ENCODE results near the gene HCFC1R1. TPM values are rescaled to one million over a fixed set of nuclear protein-coding genes. Genes with fewer than 3 reads are reported as not detected.

Gene HCFC1R1
- total RNA-seq, 1 experiment from 2014 or later: 76.0 TPM

DNA sequence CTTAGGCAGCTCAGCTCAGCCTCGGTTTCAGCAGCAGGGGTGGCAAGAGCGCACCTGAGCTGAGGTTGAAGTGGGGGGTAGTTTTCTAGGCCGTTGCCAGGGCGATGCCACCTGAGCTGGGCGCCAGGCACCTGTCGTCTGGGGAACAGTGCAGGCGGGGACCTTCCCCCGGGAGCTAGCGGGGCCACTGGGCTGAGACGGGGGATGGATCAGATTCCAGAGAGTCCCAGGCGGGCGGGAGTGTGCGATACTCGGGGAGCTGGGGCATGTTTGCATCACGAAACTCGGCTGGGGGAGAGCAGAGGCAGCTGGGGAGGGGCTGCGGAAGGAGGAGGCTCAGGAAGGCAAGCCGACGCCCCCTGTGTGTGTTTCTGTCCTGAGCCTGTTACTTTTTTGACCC lies 11.5 kb downstream of the HCFC1R1 start:
- 0 out of 2 replicates have a peak, but pooled peaks have one; percentile 0 for ATAC-seq
- Mint-ChIP-seq H3K36me3 (peaks cover 21% of the 10 kb centered on the region), H3K27me3 (ENCODE audit: low read depth) (peaks cover 3% of the 10 kb centered on the region; the same call in 1 of the 2 replicates), H3K4me3 (peak overlapping the region; percentile 70), H3K9me3 (no peaks in the 10 kb centered on the region), H3K4me1 (peaks cover 78% of the 10 kb centered on the region), H3K27ac (peak overlapping the region; percentile 69)
- ChIA-PET POLR2A (interaction anchor here (0.7 to 13.9 kb wide), 7 partner anchors 8 to 86 kb away, joined by 3 to 502 read pairs (median 6); partner anchors contain the start of genes CLDN6, HCFC1R1, PKMYT1 and THOC6), CTCF (interaction anchor here (0.6 to 13.4 kb wide), 9 partner anchors 8 to 162 kb away, joined by 3 to 360 read pairs (median 7); partner anchors contain the start of genes CLDN6, HCFC1R1, PAQR4 and THOC6)
- peak; percentile 76 for DNase-seq (ENCODE audit: low spot score)
- TF ChIP-seq CBFB (CRISPR knock-in tag; IDR thresholded peaks at IDR 0.05; ENCODE audit: low read depth): no peak
- no peak for TF ChIP-seq ZNF416 (CRISPR knock-in tag; IDR thresholded peaks at IDR 0.05)
- TF ChIP-seq ZNF138 (CRISPR knock-in tag; conservative IDR thresholded peaks at IDR 0.05): 0 out of 2 replicates have a peak, but pooled peaks have one; percentile 45
- no peak for TF ChIP-seq EMX1 (CRISPR knock-in tag; IDR thresholded peaks at IDR 0.05)
- TF ChIP-seq, protein P1, sequence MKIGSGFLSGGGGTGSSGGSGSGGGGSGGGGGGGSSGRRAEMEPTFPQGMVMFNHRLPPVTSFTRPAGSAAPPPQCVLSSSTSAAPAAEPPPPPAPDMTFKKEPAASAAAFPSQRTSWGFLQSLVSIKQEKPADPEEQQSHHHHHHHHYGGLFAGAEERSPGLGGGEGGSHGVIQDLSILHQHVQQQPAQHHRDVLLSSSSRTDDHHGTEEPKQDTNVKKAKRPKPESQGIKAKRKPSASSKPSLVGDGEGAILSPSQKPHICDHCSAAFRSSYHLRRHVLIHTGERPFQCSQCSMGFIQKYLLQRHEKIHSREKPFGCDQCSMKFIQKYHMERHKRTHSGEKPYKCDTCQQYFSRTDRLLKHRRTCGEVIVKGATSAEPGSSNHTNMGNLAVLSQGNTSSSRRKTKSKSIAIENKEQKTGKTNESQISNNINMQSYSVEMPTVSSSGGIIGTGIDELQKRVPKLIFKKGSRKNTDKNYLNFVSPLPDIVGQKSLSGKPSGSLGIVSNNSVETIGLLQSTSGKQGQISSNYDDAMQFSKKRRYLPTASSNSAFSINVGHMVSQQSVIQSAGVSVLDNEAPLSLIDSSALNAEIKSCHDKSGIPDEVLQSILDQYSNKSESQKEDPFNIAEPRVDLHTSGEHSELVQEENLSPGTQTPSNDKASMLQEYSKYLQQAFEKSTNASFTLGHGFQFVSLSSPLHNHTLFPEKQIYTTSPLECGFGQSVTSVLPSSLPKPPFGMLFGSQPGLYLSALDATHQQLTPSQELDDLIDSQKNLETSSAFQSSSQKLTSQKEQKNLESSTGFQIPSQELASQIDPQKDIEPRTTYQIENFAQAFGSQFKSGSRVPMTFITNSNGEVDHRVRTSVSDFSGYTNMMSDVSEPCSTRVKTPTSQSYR (CRISPR knock-in tag; IDR thresholded peaks at IDR 0.05): peak; percentile 75; the same call in 1 of the 2 replicates
- no peak for TF ChIP-seq ZMAT4 (CRISPR knock-in tag; IDR thresholded peaks at IDR 0.05)
- TF ChIP-seq ELF4 (CRISPR knock-in tag; IDR thresholded peaks at IDR 0.05; ENCODE audit: low read depth): no peak
- no peak for TF ChIP-seq OVOL2 (CRISPR knock-in tag; IDR thresholded peaks at IDR 0.05; ENCODE audit: borderline replicate concordance)

DNA sequence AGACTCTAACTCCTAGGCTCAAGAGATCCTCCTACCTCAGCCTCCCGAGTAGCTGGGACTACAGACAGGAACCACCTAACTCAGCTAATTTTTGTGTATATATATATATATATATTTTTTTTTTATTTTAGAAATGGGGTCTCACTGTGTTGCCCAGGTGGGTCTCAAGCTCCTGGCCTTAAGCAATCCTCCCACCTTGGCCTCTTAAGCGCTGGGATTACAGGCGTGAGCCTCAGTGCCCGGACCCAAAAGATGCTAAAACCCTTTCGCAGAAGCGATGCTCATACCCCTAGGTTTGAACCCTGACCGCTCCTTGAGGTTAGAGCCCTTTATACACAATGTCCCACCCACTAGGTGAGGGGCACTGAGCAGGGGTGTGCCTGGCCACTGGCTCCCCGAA lies 13.2 kb downstream of the HCFC1R1 start:
- CTCF ChIA-PET: interaction anchor here (1.2 to 13.4 kb wide), 6 partner anchors 9 to 98 kb away, joined by 4 to 360 read pairs (median 6); partner anchors contain the start of genes CLDN6, HCFC1R1, PAQR4 and THOC6
- TF ChIP-seq AR (CRISPR knock-in tag; IDR thresholded peaks at IDR 0.05): no peak
- no peak for TF ChIP-seq IRF2 (CRISPR knock-in tag; IDR thresholded peaks at IDR 0.05; ENCODE audit: borderline replicate concordance, low read depth)
- TF ChIP-seq ATF1 (CRISPR knock-in tag; IDR thresholded peaks at IDR 0.05): no peak
- no peak for TF ChIP-seq TP53 (CRISPR knock-in tag; IDR thresholded peaks at IDR 0.05)
- peak; percentile 70 for TF ChIP-seq ZNF121 (CRISPR knock-in tag; IDR thresholded peaks at IDR 0.05)
- no peak for DNase-seq (ENCODE audit: low spot score)
- peaks cover 3% of the 10 kb centered on the region; the same call in 1 of the 2 replicates for H3K27me3 Mint-ChIP-seq (ENCODE audit: low read depth)
- no peak for ATAC-seq
- no peaks in the 10 kb centered on the region for H3K9me3 Mint-ChIP-seq
- peaks cover 7% of the 10 kb centered on the region for H3K36me3 Mint-ChIP-seq
- POLR2A ChIA-PET: interaction anchor here (0.6 to 13.9 kb wide), 10 partner anchors 11 to 860 kb away, joined by 3 to 502 read pairs (median 4); partner anchors contain the start of genes CLDN6, HCFC1R1, THOC6 and TNFRSF12A
- peak overlapping the region; percentile 74 for H3K4me3 Mint-ChIP-seq
- peak overlapping the region; percentile 100 for H3K27ac Mint-ChIP-seq
- peaks cover 80% of the 10 kb centered on the region for H3K4me1 Mint-ChIP-seq

- peaks cover 3% of the 10 kb centered on the region; the same call in 1 of the 2 replicates for H3K27me3 Mint-ChIP-seq (ENCODE audit: low read depth)
- peaks cover 78% of the 10 kb centered on the region for H3K4me1 Mint-ChIP-seq
- DNase-seq (ENCODE audit: low spot score) (peak; percentile 90), ATAC-seq (peak; percentile 28)
- ChIA-PET POLR2A (interaction anchor here (0.6 to 13.9 kb wide), 11 partner anchors 12 to 859 kb away, joined by 3 to 502 read pairs (median 4); partner anchors contain the start of genes CLDN6, HCFC1R1, THOC6 and TNFRSF12A), CTCF (interaction anchor here (1.0 to 13.4 kb wide), 8 partner anchors 8 to 99 kb away, joined by 3 to 360 read pairs (median 5); partner anchors contain the start of genes CLDN6, HCFC1R1, PAQR4 and THOC6)
- H3K4me3 Mint-ChIP-seq: peak overlapping the region; percentile 74
- no peaks in the 10 kb centered on the region for H3K9me3 Mint-ChIP-seq
- H3K36me3 Mint-ChIP-seq: peaks cover 1% of the 10 kb centered on the region
- H3K27ac Mint-ChIP-seq: peak overlapping the region; percentile 100
- TF ChIP-seq AR (CRISPR knock-in tag; IDR thresholded peaks at IDR 0.05): no peak
- TF ChIP-seq FOXK1 (CRISPR knock-in tag; IDR thresholded peaks at IDR 0.05): peak; percentile 41; the same call in 1 of the 2 replicates
- TF ChIP-seq ERG (CRISPR knock-in tag; IDR thresholded peaks at IDR 0.05): 0 out of 2 replicates have a peak, but pooled peaks have one; percentile 2
- peak; percentile 73 for TF ChIP-seq SP1 (CRISPR knock-in tag; conservative IDR thresholded peaks at IDR 0.05)
- TF ChIP-seq CREM (CRISPR knock-in tag; IDR thresholded peaks at IDR 0.05): 0 out of 2 replicates have a peak, but pooled peaks have one; percentile 56
Measured at GRCh38 chr16:3009568-3010390, 14.0 kb downstream of the HCFC1R1 start.
